Peyer's patch (tissue), 4 donors: ENCODE measurements around the gene NCAM2.

Source experiments
- CTCF ChIP-seq, 6 experiments: fragments of 450-650 bp in 4 of 6; fragments of 200-600 bp in 2 of 6; sonication (generic) in 1 of 6; IDR thresholded peaks; one replicate each; pipeline ENCODE4 v1.5.1; 2017 to 2019; ENCODE audit warnings: antibody characterized with exemption in 6 of 6, mild to moderate bottlenecking in 3 of 6, moderate library complexity in 1 of 6
- POLR2A ChIP-seq, 2 donors: fragments of 450-650 bp; IDR thresholded peaks; one replicate each; pipeline ENCODE4 v1.5.1; 2017; ENCODE audit warnings: antibody characterized with exemption in 2 of 2, mild to moderate bottlenecking in 2 of 2, moderate library complexity in 2 of 2

DNA sequence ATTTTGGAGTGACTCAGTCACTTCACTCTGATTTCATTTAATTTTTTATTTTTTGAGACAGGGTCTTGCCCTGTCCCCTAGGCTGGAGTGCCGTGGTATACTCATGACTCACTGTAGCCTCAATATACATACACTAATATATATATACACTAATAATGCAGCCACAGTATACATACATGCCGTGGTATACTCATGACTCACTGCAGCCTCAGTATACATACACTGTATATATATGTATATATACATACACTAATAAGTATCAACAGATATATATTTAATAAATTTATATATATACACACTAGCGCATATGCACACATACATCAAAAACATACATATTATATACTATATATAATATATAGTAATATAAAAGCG lies 149.2 kb downstream of the NCAM2 start:
- TF ChIP-seq CTCF (IDR thresholded peaks at IDR 0.05) (no peak), POLR2A (IDR thresholded peaks at IDR 0.05) (no peak)
